ENCODE results near the gene ATP13A5.

The ATP13A5 gene

GRCh38 chr3:193250492-193250891 lies 128.1 kb downstream of the ATP13A5 start:
- DNase-seq, result no peak

GRCh38 chr3:193248848-193249468 lies 129.6 kb downstream of the ATP13A5 start:
- peak; percentile 5 for DNase-seq

DNA sequence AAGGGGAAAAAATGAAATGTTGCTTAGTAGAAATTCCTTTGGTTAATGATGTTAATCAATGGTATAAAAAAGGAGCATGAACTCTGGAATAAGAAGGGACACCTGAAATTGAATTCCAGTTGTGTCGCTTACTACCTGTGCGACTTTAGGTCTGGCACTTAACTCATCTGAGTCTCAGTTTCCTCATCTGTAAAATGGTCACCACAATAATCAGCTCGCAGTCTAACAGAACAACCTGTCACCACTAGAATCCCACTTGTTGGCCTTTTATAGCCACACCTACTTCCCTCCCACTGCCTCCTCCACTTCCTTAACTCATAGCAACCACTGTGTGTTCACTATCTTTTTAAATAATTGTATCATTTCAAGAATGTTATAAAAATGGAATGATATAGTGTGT lies 135.0 kb downstream of the ATP13A5 start:
- no peak for DNase-seq

DNA sequence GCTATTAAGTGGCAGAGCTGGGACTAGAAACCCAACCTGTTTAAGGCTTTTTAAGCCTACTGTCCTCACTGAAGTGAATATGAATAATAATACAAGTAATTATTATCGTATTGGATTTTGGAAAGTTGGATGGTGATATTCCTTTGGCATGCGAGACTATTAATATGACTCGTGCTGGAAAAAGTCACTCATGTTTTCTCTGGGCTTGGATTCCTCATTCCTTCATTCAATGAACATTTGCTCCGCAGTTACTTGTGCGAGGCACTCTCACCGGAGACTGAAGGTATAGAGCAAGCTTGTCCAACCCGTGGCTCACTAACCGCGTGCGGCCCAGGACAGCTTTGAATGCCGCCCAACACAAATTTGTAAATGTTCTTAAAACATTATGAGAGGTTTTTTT lies 136.8 kb downstream of the ATP13A5 start:
- DNase-seq, result no peak

DNA sequence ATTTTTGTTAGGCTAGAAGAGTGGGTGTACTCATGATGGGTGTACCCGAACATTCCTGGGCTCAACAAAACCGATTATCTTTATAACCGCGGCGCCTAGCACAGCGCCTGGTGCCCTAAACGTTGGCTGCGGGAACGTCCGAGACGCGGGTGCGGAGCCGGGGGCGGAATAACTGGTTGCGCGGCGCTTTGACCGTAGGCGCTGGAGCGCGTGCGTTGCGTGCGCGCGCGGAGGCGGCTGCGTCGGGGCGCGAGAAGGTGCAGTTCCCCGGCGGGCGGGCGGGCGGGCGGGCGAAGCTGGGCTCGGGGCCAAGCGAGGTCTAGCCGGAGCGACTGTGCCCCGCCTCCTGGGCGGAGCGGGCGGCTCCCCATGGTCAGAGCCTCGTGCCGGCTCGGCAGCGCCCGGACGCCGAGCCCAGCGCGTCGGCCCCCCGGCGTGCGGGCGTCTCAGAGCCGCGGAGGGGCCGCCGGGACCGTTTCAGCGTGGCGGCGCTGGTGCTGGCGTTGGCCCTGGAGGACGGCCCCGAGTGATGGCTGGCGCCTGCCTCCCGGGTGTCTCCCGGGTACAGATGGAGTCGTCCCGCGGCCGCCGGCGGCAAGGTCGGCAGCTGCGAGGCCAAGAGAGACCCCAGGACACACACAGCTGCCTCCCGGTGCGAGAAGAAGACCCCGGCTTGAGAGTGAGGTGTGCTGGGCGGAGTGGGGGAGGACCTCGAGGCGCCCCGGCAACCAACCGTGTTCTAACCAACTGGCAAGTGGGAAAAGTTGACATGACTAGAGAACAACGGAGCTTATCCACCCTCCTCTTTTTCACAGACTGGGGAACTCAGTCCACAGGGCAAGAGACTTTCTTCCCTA lies 137.5 kb downstream of the ATP13A5 start, which contains the start of gene PLAAT1:
Gene PLAAT1, plus strand, starts transcription at position 373 of the 857 bp plus-strand sequence. CDS start 14,429 bp downstream, outside the sequence.
- peak; percentile 93 for DNase-seq

- DNase-seq, result no peak
Observed at GRCh38 chr3:193240436-193240849, 138.1 kb downstream of the ATP13A5 start.

DNA sequence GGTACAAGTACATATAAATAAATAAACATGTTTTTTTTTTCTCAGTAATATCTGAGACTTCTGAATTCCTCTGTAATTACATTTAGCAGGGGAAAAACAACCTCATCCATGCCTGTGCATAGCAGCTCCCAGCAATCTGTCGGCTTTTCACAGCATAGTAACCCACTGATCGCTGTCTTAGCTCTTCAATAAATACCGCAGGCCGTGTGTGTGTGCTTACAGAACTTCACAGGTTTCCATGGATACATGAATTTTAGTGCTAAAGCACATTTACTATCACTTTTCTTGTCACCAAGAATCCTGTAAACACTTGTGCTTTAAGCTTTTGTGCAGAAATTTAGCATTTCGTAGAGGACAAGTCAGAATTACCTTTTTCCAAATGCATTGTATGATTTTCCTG lies 141.5 kb downstream of the ATP13A5 start:
- no peak for DNase-seq

DNA sequence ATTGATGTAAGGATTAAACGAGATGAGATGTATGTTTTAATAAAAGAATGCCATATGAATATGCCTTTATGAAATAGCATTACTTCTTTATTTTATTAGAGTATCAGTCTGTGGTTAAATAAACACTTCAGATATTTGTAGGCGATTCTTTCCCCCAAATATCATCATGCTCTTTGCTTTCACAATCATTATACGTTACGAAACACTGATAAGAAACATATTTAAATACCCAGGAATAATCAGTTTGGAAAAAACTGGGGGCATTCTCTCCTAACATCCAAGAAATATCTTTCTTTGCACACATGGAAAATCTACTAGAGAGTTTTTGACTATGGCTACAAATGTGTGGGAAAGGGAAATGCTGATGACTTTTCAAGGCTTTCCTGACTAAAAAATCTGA lies 142.0 kb downstream of the ATP13A5 start:
- no peak for DNase-seq

GRCh38 chr3:193231201-193231600 lies 147.4 kb downstream of the ATP13A5 start:
- DNase-seq, result no peak

GRCh38 chr3:193230610-193231009 lies 147.9 kb downstream of the ATP13A5 start:
- DNase-seq, result no peak

GRCh38 chr3:193229851-193230420 lies 148.6 kb downstream of the ATP13A5 start:
- DNase-seq, result no peak

GRCh38 chr3:193228206-193228605 lies 150.3 kb downstream of the ATP13A5 start:
- DNase-seq, result no peak

GRCh38 chr3:193225302-193226125 lies 153.0 kb downstream of the ATP13A5 start:
- no peak for DNase-seq

Data from DMS53 (cell line).